ENCODE results near the gene SERPINB6. TPM values are rescaled to one million over a fixed set of nuclear protein-coding genes. Genes with fewer than 3 reads are reported as not detected.

The SERPINB6 gene
- polyA plus RNA-seq, 1 donor (not counting 4 experiments of a cell fraction or from before 2014, with no cell fraction given): 66.4 TPM

DNA sequence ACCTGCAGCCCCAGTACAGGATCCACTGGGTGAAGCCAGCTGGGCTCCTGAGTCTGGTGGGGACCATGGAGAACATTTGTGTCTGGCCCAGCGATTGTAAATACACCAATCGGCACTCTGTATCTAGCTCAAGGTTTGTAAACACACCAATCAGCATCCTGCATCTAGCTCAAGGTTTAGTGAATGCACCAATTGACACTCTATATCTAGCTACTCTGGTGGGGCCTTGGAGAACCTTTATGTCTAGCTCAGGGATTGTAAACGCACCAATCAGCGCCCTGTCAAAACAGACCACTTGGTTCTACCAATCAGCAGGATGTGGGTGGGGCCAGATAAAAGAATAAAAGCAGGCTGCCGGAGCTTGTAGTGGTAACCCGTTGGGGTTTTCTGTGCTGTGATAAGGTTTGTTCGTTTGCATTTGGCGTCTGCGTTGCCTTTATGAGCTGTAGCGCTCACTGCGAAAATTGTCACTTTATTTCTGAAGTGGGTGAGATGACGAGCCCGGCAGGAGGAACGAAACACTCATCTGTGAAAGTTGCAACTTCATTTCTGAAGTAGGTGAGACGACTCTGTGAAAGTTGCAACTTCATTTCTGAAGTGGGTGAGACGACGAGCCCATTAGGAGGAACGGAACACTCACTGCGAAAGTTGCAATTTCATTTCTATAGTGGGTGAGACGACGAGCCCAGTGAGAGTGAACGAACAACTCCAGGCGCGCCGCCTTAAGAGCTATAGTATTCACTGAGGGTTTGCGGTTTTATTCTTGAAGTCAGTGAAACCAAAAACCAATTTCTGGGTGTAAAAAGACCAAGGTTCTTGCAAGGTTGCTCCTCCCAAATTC lies 31.1 kb downstream of the SERPINB6 start:
- H3K9ac ChIP-seq (ENCODE audit: control insufficient read depth, extremely low read depth, insufficient read depth, low read length): no peak overlapping the region
- TF ChIP-seq EZH2 (IDR thresholded peaks at IDR 0.05; ENCODE audit: low read length): no peak
- TF ChIP-seq, protein P1, sequence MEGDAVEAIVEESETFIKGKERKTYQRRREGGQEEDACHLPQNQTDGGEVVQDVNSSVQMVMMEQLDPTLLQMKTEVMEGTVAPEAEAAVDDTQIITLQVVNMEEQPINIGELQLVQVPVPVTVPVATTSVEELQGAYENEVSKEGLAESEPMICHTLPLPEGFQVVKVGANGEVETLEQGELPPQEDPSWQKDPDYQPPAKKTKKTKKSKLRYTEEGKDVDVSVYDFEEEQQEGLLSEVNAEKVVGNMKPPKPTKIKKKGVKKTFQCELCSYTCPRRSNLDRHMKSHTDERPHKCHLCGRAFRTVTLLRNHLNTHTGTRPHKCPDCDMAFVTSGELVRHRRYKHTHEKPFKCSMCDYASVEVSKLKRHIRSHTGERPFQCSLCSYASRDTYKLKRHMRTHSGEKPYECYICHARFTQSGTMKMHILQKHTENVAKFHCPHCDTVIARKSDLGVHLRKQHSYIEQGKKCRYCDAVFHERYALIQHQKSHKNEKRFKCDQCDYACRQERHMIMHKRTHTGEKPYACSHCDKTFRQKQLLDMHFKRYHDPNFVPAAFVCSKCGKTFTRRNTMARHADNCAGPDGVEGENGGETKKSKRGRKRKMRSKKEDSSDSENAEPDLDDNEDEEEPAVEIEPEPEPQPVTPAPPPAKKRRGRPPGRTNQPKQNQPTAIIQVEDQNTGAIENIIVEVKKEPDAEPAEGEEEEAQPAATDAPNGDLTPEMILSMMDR (optimal IDR thresholded peaks at IDR 0.05 in 1 of 3, IDR thresholded peaks at IDR 0.05 in 1 of 3, conservative IDR thresholded peaks at IDR 0.05 in 1 of 3; ENCODE audit: extremely low read depth in 1 of 3, insufficient read depth in 2 of 3, low read length in 3 of 3): no peak
- no peak overlapping the region for H3K4me2 ChIP-seq (ENCODE audit: control insufficient read depth, extremely low read depth, insufficient read depth, low read depth, low read length)
- FAIRE-seq: no peak
- no peaks in the 10 kb centered on the region for H4K20me1 ChIP-seq (ENCODE audit: control insufficient read depth, extremely low read depth, insufficient read depth, low read length)
- no peaks in the 10 kb centered on the region for H3K9me3 ChIP-seq (ENCODE audit: control insufficient read depth, low read depth, low read length)
- H3K27me3 ChIP-seq (ENCODE audit: control insufficient read depth, extremely low read depth, insufficient read depth, low read length): no peaks in the 10 kb centered on the region
- no peaks in the 10 kb centered on the region for H3K79me2 ChIP-seq (ENCODE audit: control insufficient read depth, insufficient read depth, low read length)
- H3K36me3 ChIP-seq (ENCODE audit: control insufficient read depth in 2 of 2, extremely low read depth in 1 of 2, insufficient read depth in 2 of 2, low read length in 2 of 2): no peaks in the 10 kb centered on the region
- H3K9me1 ChIP-seq (ENCODE audit: control insufficient read depth, extremely low read depth, insufficient read depth, low read length): no peaks in the 10 kb centered on the region
- no peaks in the 10 kb centered on the region for H3K4me1 ChIP-seq (ENCODE audit: control insufficient read depth, extremely low read depth, insufficient read depth, low read length)
- no peak for DNase-seq (ENCODE audit: low read depth, low spot score)
- dilution Hi-C loops (cut with MboI; ENCODE audit: extremely low pct_ligation_motif_present, low sequenced_read_pairs): no loop called here
- no peak overlapping the region for H3K27ac ChIP-seq (ENCODE audit: control insufficient read depth, insufficient read depth, low read length)
- H2AFZ ChIP-seq (ENCODE audit: control insufficient read depth, low read length): no peak overlapping the region
- H3K4me3 ChIP-seq (ENCODE audit: control insufficient read depth in 2 of 3, extremely low read depth in 1 of 3, insufficient read depth in 2 of 3, low read depth in 1 of 3, low read length in 3 of 3): no peak overlapping the region

DNA sequence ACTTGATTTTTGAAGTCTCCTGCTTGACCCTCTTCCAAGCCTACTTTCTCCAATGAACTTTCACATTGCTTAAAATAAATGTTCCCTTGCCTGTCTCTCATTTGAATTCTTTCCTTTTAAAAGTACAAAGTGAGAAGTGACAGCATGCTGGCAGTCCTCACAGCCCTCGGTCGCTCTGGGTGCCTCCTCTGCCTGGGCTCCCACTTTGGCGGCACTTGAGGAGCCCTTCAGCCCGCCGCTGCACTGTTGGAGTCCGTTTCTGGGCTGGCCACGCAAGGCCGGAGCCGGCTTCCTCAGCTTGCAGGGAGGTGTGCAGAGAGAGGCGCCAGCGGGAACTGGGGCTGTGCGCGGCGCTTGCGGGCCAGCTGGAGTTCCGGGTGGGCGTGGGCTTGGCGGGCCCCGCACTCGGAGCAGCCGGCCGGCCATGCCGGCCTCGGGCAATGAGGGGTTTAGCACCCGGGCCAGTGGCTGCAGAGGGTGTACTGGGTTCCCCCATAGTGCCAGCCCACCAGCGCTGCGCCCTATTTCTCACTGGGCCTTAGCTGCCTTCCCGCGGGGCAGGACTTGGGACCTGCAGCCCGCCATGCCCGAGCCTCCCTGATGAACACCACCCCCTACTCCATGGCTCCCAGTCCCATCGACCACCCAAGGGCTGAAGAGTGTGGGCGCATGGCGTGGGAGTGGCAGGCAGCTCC lies 31.9 kb downstream of the SERPINB6 start:
- H3K9ac ChIP-seq (ENCODE audit: control insufficient read depth, extremely low read depth, insufficient read depth, low read length): no peak overlapping the region
- H2AFZ ChIP-seq (ENCODE audit: control insufficient read depth, low read length): no peak overlapping the region
- FAIRE-seq (no peak), DNase-seq (ENCODE audit: low read depth, low spot score) (no peak)
- TF ChIP-seq EZH2 (IDR thresholded peaks at IDR 0.05; ENCODE audit: low read length): no peak
- TF ChIP-seq, protein P1 (optimal IDR thresholded peaks at IDR 0.05 in 1 of 3, IDR thresholded peaks at IDR 0.05 in 1 of 3, conservative IDR thresholded peaks at IDR 0.05 in 1 of 3; ENCODE audit: extremely low read depth in 1 of 3, insufficient read depth in 2 of 3, low read length in 3 of 3): no peak
- no peaks in the 10 kb centered on the region for H3K4me1 ChIP-seq (ENCODE audit: control insufficient read depth, extremely low read depth, insufficient read depth, low read length)
- H3K4me2 ChIP-seq (ENCODE audit: control insufficient read depth, extremely low read depth, insufficient read depth, low read depth, low read length): no peak overlapping the region
- H3K79me2 ChIP-seq (ENCODE audit: control insufficient read depth, insufficient read depth, low read length): no peaks in the 10 kb centered on the region
- dilution Hi-C loops (cut with MboI; ENCODE audit: extremely low pct_ligation_motif_present, low sequenced_read_pairs): no loop called here
- no peaks in the 10 kb centered on the region for H4K20me1 ChIP-seq (ENCODE audit: control insufficient read depth, extremely low read depth, insufficient read depth, low read length)
- H3K27me3 ChIP-seq (ENCODE audit: control insufficient read depth, extremely low read depth, insufficient read depth, low read length): no peaks in the 10 kb centered on the region
- no peak overlapping the region for H3K4me3 ChIP-seq (ENCODE audit: control insufficient read depth in 2 of 3, extremely low read depth in 1 of 3, insufficient read depth in 2 of 3, low read depth in 1 of 3, low read length in 3 of 3)
- no peaks in the 10 kb centered on the region for H3K9me1 ChIP-seq (ENCODE audit: control insufficient read depth, extremely low read depth, insufficient read depth, low read length)
- H3K9me3 ChIP-seq (ENCODE audit: control insufficient read depth, low read depth, low read length): no peaks in the 10 kb centered on the region
- H3K27ac ChIP-seq (ENCODE audit: control insufficient read depth, insufficient read depth, low read length): no peak overlapping the region
- no peaks in the 10 kb centered on the region for H3K36me3 ChIP-seq (ENCODE audit: control insufficient read depth in 2 of 2, extremely low read depth in 1 of 2, insufficient read depth in 2 of 2, low read length in 2 of 2)
